GM11168 (cell line): ENCODE measurements around the gene FCAMR.

Experiments used
- in situ Hi-C: fragments of 300-500 bp; cut with MboI; formaldehyde crosslinking; loops from one replicate; pipeline ENCODE4 v1.12.0; 2022; ENCODE audit warnings: low sequenced_read_pairs; ENCODE audit not compliant: unreplicated experiment

The FCAMR gene

GRCh38 chr1:206961668-206962067, 8.6 kb downstream of the FCAMR start:
- in situ Hi-C loops, result no loop called here

DNA sequence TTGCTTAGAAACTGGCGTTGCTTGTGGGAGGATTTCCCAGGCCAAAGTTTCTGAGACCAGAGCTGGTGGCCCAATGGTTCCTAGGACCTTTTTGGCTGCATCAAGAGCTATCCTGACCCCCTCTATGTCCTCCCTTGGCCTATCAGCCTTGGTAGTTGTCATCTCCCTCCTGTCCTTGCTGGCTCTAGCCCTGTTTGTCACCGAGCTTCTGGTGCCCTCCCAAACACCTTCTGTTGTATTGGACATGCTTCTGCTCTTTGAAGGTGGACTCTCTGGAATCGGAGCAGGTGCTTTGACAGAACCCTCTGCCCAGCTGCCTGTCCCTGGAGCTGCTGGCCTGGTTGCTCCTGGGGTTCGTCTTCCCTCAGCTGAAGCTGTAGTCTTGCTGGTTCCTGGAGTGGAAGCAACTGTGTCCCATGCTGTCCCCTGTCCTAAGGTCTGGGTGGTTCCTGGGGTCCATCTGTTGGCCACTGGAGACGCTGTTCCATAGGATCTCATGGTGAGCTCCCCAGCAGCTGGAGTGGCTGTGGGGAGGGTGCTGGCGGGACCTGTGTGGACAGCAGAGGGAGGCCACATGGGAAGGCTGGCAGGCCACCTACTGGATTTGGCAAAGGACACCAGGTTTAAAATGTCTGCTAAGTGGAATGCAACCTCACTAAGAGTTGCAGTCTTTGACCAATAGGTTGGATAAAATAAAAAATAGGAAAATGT, 9.4 kb downstream of the FCAMR start:
- in situ Hi-C loops, result no loop called here

DNA sequence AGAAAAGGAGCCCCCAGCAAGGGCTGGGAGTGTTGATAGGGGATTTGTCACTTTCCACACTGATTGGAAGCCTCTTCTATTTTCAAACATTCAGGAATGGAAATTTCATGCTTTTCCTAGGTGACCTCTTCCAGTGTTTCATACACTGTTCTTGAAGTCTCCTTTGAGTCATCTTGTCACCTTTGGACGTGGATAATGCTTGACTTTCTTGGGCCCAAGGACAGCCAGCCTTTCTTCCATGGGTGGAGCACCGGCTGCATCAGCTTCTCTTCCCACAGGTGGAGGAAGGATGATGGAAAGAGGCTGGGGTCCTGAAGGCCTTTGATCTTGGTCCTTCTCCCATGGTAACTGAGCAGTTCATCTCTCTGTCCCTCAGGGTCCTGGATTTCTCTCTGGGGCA, 12.1 kb downstream of the FCAMR start:
- in situ Hi-C loops, result no loop called here

GRCh38 chr1:206957639-206958038, 12.6 kb downstream of the FCAMR start:
- in situ Hi-C loops, result no loop called here

DNA sequence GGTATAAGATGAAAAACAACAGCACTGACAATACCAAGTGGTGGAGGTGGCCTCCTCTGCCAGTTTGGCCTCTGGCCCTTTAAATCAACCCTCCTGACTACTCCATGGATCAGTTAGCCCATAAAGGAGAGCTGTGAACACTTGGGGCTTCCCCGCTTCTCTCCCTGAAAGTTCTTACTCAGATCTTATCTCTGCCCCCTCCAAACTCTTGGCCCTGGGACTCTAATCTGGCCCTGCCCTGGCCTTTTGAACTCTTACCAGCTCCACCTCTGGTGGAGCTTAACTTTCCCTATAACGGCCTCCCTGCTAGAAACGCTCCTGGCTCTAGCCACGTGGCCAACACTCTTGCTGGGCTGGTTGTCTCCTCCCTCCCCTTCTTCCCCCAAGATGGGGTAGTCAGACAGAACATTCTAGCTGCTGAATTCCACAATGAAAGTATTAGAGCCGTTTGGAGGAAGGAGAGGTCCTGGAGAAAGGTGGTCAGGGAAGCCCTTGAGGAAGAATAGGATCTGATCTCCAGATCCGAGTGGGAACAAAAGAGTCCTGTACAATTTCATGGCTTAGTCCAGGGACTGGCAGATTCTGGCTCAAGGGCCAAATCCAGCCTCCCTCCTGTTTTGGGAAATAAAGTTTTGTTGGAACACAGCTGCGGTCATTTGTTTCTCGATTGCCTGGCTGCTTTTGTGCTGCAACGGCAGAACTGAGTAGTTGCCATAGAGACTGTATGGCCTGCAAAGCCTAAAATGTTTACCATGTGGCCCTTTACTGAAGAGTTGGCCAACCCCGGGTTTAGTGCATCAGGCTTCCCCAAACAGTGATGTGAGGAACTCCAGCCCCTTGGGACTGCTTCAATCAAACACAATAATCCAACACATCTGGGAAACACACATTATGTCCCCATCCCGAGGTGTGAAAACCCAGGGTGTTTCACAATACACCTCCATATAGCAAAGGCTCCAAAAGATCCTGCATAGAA, 14.5 kb downstream of the FCAMR start:
- in situ Hi-C loops, result no loop called here

GRCh38 chr1:206954459-206955342, 15.6 kb downstream of the FCAMR start:
- in situ Hi-C loops, result no loop called here

DNA sequence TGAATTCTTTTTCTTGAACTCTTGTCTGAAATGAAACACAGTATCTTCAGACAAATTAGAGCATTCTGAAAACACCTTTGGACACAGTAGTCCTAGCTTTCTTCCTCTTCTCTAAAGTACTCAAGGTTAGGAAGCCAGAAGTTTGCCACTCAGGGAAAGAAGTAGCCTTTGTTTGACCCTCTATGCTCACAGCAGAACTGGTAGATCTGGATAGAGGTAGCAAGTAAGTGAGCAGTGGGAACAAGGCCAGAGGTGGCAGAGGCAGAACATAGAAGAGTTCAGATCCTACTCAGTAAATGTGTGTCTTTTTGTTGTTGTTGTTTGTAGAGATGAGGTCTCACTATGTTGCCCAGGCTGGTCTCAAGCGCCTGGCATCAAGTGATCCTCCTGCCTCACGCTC, 16.6 kb downstream of the FCAMR start:
- in situ Hi-C loops, result no loop called here

GRCh38 chr1:206953126-206953525, 17.1 kb downstream of the FCAMR start:
- in situ Hi-C loops, result no loop called here

GRCh38 chr1:206952171-206952570, 18.1 kb downstream of the FCAMR start:
- in situ Hi-C loops, result no loop called here

- in situ Hi-C loops, result no loop called here
These were observed 18.8 kb downstream of the FCAMR start for GRCh38 chr1:206951318-206952100.

DNA sequence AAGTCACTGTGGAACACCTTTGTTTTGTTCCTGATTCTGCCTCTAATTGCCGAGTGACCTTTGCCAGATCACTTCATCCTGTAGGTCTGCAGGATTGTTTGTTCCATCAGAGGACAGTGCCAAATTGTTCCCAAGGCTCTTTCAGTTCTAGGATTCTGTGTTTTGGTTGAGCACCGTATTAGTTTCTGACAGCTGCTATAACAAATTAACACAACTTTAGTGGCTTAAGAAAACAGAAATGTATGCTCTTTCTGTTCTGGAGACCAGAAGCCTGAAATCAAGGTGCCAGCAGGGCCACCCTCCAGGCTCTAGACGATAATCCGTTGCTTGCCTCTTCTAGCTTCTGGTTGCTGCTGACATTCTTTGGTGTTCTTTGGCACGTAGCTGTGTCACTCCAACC, 20.6 kb downstream of the FCAMR start:
- in situ Hi-C loops, result no loop called here

DNA sequence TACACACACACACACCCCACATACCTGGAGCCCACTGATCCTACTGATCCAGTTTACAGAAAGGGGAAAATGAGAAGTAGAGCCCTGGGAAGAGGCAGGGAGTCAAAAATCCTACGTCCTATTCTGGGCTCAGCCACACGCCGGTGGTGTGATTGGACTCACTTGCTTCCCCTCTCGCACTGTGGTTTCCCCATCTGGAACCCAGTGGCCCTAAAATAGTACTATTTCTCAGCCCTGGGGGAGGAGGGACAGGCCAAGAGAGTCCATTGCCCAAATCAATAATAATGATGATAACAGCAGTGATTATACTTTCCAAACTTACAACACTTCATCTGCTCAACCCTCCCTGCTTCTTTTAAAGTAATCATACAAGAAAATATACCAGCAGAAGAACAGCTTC, 21.1 kb downstream of the FCAMR start:
- in situ Hi-C loops, result no loop called here

GRCh38 chr1:206947255-206947654, 23.0 kb downstream of the FCAMR start:
- in situ Hi-C loops, result no loop called here

DNA sequence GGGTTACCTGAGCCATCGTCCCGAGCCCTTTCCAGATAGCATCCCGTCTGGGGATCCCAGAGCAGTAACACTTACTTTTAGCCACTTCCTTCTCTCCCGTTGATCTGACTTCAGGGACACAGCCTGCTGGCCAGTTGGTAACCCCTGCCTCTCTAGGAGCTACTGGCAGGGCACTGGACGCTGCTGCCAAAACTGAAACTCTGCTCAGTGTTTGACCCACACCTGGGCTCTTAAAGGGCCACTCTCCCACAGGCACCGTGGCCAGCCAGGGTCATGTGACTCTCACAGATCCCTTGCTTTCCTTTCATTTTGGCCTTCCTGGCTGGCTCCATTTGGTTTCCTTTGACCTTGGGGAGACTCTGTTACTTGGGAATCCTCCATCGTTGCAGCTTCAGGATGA, 24.0 kb downstream of the FCAMR start, which contains the start of gene PIGR:
Gene PIGR (minus strand): TSS at position 206 of the 400 bp plus-strand sequence. CDS start 5,935 bp downstream, outside the sequence.
- in situ Hi-C loops, result no loop called here

GRCh38 chr1:206945779-206946178, 24.5 kb downstream of the FCAMR start:
- in situ Hi-C loops, result no loop called here

GRCh38 chr1:206944703-206945102, 25.6 kb downstream of the FCAMR start:
- in situ Hi-C loops, result no loop called here

DNA sequence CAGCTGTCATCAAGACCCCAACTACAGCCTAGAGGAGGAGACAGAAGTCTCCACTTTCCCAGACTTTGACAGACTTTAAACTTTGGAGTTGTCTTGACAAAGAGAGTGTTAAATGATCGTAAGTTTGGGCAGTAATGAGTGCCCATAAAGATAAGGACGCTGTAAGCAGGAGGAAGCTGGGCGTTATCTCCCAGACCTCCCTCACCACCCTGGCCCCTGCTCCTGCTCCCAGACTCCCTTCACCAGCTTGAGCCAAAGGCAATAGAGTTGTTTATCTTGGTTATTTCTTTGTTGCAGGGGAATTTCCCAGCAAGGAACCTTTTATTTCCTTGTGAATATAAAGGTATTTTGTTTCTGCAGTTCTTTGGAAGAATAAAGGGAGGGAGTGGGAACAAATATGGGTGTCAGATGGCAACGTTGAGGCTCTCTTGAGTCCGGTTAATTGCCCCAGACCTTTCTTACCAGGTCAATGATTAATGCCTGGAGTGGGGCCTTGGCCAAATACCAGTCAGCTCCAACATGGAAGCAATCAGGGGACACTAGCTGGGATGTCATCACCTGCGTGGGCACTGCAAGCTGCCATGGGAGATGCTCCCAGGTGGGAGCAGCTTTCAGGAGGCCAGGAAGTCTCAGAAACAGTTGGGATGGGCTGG, 28.4 kb downstream of the FCAMR start:
- in situ Hi-C loops, result no loop called here

- in situ Hi-C loops, result no loop called here
These were observed 29.7 kb downstream of the FCAMR start for GRCh38 chr1:206940588-206940936.
